Stimulated activated CD4-positive, alpha-beta T cell treated with anti-CD3 and anti-CD28 coated beads, Interleukin-12 subunit alpha, Interleukin-12 subunit beta, amount 100 ng/mL, for 24 hours (primary cell): ENCODE measurements around the gene DNAL1.
A peak's percentile ranks its signal among the peaks of the same experiment; 100 is the strongest.
"Not testable (repeated sequence)": the region's sequence is repeated elsewhere in the genome, so short reads cannot be mapped to it uniquely, and the experiment has no call there.

Source experiments
- DNase-seq, 2 experiments: peaks; one replicate each; pipeline ENCODE4 v3.0.0-alpha.2; 2020; ENCODE audit warnings: low read depth in 2 of 2

Gene DNAL1

GRCh38 chr14:73644531-73645247 is at the start of gene DNAL1:
DNAL1 (plus strand) TSS chr14:73644986; CDS start chr14:73645040, 54 bp downstream.
- DNase-seq: peak; percentile 76 to 87

DNA sequence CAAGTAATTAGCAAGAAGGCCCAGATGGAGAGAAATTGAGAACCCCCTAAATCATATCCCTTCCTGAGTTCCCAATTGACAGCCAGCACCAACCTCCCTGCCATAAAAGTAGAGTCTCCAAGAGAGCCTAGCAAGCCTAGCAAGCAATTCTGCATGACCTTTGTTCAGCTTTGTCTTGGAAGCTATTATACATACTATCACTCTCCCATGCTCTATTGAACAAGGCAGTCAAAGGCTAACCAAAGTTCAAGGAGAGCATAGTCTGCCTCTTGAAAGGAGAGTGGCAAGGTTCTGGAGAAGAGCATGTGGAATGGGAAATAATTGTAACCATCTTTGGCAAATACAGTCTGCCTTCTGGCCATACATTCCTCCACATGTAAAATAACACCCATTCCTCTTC is 45.3 kb upstream of the DNAL1 start:
- no peak for DNase-seq

GRCh38 chr14:73602994-73603393 is 41.8 kb upstream of the DNAL1 start:
- DNase-seq: no peak

GRCh38 chr14:73606271-73606670 is 38.5 kb upstream of the DNAL1 start:
- DNase-seq: no peak

GRCh38 chr14:73607241-73607640 is 37.5 kb upstream of the DNAL1 start:
- DNase-seq: no peak

- DNase-seq: no peak
Observed at GRCh38 chr14:73610687-73611086, 34.1 kb upstream of the DNAL1 start.

DNA sequence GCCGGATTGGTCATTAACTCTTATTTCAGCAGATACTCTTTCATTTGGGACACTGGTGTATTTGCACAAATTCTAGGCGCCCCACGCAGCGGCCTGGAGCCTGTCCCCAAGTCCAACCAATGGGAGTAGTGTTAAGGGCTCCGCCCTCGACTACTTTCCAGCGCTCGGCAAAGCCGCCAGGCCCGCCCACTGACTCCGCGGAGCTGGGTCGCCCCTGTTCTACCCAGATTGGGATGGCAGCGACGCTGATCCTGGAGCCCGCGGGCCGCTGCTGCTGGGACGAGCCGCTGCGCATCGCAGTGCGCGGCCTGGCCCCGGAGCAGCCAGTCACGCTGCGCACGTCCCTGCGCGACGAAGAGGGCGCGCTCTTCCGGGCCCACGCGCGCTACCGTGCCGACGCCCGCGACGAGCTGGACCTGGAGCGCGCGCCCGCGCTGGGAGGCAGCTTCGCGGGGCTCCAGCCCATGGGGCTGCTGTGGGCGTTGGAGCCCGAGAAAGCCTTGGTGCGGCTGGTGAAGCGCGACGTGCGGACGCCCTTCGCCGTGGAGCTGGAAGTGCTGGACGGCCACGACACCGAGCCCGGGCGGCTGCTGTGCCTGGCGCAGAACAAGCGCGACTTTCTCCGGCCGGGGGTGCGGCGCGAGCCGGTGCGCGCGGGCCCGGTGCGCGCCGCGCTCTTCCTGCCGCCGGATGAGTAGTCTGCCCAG is 32.3 kb upstream of the DNAL1 start, which contains the start of gene ACOT6:
Gene ACOT6, plus strand, starts transcription at position 179 of the 707 bp plus-strand sequence. Its CDS starts 55 bp downstream, at position 234.
- DNase-seq: peak; percentile 36 to 60

- no peak for DNase-seq
Observed at GRCh38 chr14:73613046-73613383, 31.8 kb upstream of the DNAL1 start.

DNA sequence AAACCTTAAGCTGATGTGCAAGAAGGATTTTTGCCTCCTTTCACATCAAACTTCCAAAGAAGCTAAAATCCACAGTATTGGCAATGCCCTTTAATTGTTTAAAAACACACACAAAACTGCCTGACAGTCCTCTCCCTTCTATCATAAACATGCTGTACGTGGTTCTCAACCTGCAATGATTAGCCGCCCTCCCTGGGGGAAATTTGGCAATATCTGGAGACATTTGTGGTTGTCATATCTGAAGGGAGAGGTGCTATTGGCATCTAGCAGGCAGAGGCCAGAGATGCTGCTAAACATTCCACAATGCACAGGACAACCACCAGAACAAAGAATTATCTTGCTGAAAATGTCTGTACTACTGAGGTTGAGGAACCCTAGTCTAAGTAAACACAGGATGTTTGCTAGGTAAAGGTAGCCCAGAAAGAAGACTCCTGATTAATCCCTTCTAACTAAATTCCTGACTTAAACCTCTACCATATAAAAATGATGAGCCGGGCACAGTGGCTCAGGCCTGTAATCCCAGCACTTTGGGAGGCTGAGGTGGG is 31.3 kb upstream of the DNAL1 start:
- DNase-seq: no peak

- DNase-seq: no peak
Observed at GRCh38 chr14:73616831-73617230, 28.0 kb upstream of the DNAL1 start.

- no peak for DNase-seq
Observed at GRCh38 chr14:73619524-73619923, 25.3 kb upstream of the DNAL1 start.

DNA sequence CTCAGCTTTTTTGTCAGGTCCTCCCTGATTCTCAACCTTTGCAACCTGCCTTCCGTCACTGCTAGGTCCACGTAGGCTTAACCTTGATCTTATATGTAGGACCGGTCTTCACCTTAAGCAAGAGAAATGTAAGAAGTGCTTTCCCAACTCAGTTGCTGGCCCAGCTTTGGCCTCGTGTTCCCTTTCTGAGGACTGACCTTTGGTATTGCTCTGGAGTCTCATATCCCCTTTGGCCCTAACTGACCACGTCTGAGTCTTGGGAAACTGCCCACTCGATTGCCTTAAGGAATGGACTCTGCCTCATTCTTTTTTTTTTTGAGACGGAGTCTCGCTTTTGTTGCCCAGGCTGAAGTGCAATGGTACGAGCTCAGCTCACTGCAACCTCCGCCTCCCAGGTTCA is 24.5 kb upstream of the DNAL1 start:
- DNase-seq: no peak

GRCh38 chr14:73623504-73624054 is 21.2 kb upstream of the DNAL1 start:
- DNase-seq: no peak

DNA sequence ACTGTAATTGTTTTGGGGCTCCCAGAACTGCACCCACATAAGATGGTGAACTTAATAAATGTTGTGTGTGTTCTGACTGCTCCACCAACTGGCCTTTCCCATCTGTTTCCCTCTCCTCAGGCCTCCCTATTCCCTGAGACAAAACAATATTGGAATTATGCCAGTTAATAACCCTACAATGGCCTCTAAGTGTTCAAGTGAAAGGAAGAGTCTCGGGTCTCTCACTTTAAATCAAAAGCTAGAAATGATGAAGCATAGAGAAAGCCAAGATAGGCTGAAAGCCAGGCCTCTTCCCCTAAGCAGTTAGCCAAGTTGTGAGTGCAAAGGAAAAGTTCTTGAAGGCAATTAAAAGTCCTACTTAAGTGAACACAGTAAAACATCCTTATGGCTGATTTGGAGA is 19.1 kb upstream of the DNAL1 start:
- DNase-seq: no peak

GRCh38 chr14:73627151-73627558 is 17.6 kb upstream of the DNAL1 start:
- no peak for DNase-seq

GRCh38 chr14:73630009-73630780 is 14.6 kb upstream of the DNAL1 start:
- no peak for DNase-seq

GRCh38 chr14:73633116-73634010 is 11.4 kb upstream of the DNAL1 start:
- DNase-seq: peak; percentile 36 to 45

DNA sequence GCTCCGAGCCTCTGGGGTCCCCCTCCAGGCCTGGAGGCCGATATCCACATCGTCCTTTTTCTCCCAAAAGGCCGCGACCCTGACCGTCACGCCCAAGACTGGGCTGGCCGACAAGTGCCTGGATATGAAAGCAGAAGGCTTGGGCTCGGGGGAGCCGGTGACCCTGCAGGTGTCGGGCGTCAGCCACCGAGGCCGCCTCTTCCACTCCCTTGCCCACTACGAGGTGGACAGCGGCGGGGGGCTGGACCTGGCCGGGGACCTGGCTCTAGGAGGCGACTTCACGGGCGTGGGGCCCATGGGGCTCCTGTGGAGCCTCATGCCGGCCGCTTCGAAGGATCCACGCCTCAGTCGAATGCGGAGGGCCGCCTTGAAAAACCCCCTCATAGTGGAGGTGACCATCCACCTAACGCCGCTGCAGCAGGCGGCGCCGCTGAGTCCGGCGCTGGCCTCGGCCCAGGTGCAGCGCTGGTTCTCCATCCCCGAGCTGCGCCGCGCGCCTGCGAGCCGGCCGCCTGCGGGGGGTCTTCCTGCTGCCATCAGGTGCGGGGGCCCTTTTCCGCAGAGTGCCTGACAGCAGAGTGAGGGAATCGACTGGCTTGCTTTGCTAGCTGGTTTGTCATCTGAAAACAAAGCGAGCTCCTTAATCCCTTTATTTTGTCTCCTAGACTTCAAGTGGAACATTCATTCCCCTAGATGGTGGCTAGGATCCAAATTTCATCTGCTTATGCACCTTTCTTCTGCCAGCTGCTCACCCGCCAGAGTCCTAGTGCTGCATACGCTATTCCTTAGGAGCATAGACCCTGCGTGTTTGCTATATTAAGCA is 10.6 kb upstream of the DNAL1 start:
- peak in 1 of 2 experiments; percentile 6 for DNase-seq

DNA sequence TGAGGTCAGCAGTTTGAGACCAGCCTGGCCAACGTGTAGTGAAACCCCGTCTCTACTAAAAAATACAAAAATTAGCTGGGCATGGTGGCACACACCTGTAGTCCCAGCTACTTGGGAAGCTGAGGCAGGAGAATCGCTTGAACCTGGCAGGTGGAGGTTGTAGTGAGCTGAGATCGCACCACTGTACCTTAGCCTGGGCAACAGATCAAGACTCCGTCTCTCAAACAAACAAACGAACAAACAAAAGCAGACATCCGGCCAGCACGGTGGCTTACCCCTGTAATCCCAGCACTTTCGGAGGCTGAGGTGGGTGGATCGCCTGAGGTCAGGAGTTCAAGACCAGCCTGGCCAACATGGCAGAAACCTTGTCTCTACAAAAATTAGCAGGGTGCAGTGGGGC is 8.4 kb upstream of the DNAL1 start:
- DNase-seq: not testable (repeated sequence)

DNA sequence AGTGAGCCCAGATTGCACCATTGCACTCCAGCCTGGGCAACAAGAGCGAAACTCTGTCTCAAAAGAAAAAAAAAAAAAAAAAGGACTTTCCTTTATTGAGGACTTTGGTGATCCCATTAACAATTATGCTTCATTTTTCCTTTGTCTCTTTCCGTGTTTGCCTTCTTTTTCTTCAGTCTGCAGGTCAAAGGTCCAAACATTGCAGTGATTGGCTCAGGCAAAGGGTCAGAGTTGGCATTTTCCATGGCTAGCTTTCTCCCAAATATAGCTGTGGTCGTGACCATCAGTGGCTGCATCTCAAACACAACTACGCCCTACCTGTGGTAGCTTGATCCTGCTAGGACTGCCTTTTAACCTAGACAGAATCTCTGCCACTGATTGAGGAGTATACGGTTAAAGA is 7.0 kb upstream of the DNAL1 start:
- DNase-seq: no peak
